Progenitor cell of endocrine pancreas (in vitro differentiated cells): ENCODE data around the gene MESP2. TPM values are rescaled to one million over a fixed set of nuclear protein-coding genes. Genes with fewer than 3 reads are reported as not detected.

Experiments
- DNase-seq: peaks from one replicate; pipeline ENCODE4 v3.0.0; 2021; ENCODE audit warnings: low spot score; ENCODE audit not compliant: unreplicated experiment
- H3K27ac Mint-ChIP-seq: 2 replicates; pipeline ENCODE4 v1.8.0; 2021; ENCODE audit warnings: mild to moderate bottlenecking, moderate library complexity, mixed read lengths
- H3K27me3 Mint-ChIP-seq: 2 replicates; pipeline ENCODE4 v1.8.0; 2021; ENCODE audit warnings: mixed read lengths
- H3K36me3 Mint-ChIP-seq: 2 replicates; pipeline ENCODE4 v1.8.0; 2022; ENCODE audit warnings: mixed read lengths; ENCODE audit not compliant: insufficient read depth
- H3K4me1 Mint-ChIP-seq: 2 replicates; pipeline ENCODE4 v1.8.0; 2021; ENCODE audit warnings: low read depth, mixed read lengths
- H3K4me3 Mint-ChIP-seq: 2 replicates; pipeline ENCODE4 v1.8.0; 2021; ENCODE audit warnings: low read depth, mild to moderate bottlenecking, moderate library complexity, mixed read lengths
- H3K9me3 Mint-ChIP-seq: 2 replicates; pipeline ENCODE4 v1.8.0; 2021; ENCODE audit warnings: low read depth, mixed read lengths
- CTCF ChIP-seq: fragments of 200-600 bp; sonication (generic); IDR thresholded peaks from one replicate; pipeline ENCODE4 v1.5.0; 2021; ENCODE audit warnings: antibody characterized with exemption, mild to moderate bottlenecking; ENCODE audit not compliant: unreplicated experiment
- total RNA-seq: library from RNA; stranded (reverse); gene quantifications from 2 replicates; pipeline ENCODE4 v1.2.1, GENCODE V29; 2021

The MESP2 gene
- total RNA-seq, 1 donor from 2014 or later, result not detected

GRCh38 chr15:89767411-89767915 lies 8.7 kb upstream of the MESP2 start:
- Mint-ChIP-seq H3K9me3 (no peaks in the 10 kb centered on the region), H3K36me3 (no peaks in the 10 kb centered on the region), H3K27ac (no peak overlapping the region), H3K4me1 (no peaks in the 10 kb centered on the region), H3K27me3 (peaks cover 23% of the 10 kb centered on the region), H3K4me3 (no peak overlapping the region)
- no peak for DNase-seq
- no peak for TF ChIP-seq CTCF

GRCh38 chr15:89768071-89768500 lies 8.0 kb upstream of the MESP2 start:
- no peaks in the 10 kb centered on the region for H3K4me1 Mint-ChIP-seq
- H3K27ac Mint-ChIP-seq, result peak overlapping the region; percentile 76
- no peak overlapping the region for H3K4me3 Mint-ChIP-seq
- DNase-seq, result no peak
- no peaks in the 10 kb centered on the region for H3K9me3 Mint-ChIP-seq
- no peak for TF ChIP-seq CTCF
- H3K27me3 Mint-ChIP-seq, result peaks cover 23% of the 10 kb centered on the region
- no peaks in the 10 kb centered on the region for H3K36me3 Mint-ChIP-seq

- H3K27me3 Mint-ChIP-seq, result peaks cover 23% of the 10 kb centered on the region
- no peak for TF ChIP-seq CTCF
- no peaks in the 10 kb centered on the region for H3K36me3 Mint-ChIP-seq
- no peak overlapping the region for H3K27ac Mint-ChIP-seq
- H3K4me3 Mint-ChIP-seq, result no peak overlapping the region
- no peak for DNase-seq
- H3K9me3 Mint-ChIP-seq, result no peaks in the 10 kb centered on the region
- no peaks in the 10 kb centered on the region for H3K4me1 Mint-ChIP-seq
These were observed 6.8 kb upstream of the MESP2 start for GRCh38 chr15:89769366-89769765.

DNA sequence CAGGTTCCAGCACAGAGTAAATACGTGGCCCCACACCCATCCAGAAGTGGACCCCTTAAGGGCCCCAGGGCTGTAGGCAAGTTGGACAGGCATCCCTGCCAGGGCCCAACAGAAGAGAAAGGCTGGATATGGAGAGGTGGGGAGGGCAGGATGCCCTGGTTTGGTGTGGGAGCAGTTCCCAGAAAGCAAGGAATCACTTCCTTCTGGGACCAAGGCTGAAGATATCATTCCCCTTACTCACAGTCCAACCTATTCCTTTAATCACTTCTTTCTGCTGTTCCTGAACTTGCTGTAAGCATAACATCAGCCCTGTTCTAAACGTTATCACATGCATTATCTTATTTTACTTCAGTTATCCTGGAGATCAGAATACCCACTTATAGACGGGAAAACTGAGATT lies 6.1 kb upstream of the MESP2 start:
- H3K27me3 Mint-ChIP-seq, result peaks cover 26% of the 10 kb centered on the region
- no peak overlapping the region for H3K27ac Mint-ChIP-seq
- DNase-seq, result no peak
- H3K4me1 Mint-ChIP-seq, result no peaks in the 10 kb centered on the region
- H3K36me3 Mint-ChIP-seq, result no peaks in the 10 kb centered on the region
- TF ChIP-seq CTCF, result no peak
- H3K4me3 Mint-ChIP-seq, result no peak overlapping the region
- H3K9me3 Mint-ChIP-seq, result no peaks in the 10 kb centered on the region

GRCh38 chr15:89772932-89773583 lies 3.1 kb upstream of the MESP2 start:
- Mint-ChIP-seq H3K4me1 (no peaks in the 10 kb centered on the region), H3K36me3 (no peaks in the 10 kb centered on the region), H3K9me3 (no peaks in the 10 kb centered on the region), H3K27me3 (peaks cover 33% of the 10 kb centered on the region), H3K4me3 (no peak overlapping the region), H3K27ac (no peak overlapping the region)
- peak; percentile 50 for TF ChIP-seq CTCF
- DNase-seq, result no peak
